ENCODE results near the gene ULBP3.

DNA sequence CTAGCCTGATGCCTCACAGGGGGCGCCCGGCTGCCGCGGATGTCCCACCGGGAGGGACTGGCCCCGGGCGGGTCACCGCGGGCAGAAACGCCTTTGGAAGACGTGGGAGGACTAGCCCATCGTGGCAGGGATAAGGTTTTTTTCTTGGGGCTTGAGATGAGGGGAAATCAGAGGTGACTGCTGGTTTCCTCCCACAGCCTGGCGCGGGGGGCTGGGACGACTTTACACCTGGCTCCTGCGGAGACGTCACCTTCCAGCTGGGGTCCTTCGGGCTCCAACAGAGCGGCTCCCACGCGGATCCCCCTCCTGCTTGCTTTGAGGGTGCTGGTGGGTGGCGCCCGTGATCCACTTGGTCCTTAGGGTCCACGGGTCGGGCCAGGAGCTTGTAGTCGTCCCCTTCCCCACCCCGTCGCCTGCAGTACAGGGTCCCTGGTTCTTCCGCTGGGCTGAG lies 11.4 kb downstream of the ULBP3 start:
- TF ChIP-seq, protein P1, sequence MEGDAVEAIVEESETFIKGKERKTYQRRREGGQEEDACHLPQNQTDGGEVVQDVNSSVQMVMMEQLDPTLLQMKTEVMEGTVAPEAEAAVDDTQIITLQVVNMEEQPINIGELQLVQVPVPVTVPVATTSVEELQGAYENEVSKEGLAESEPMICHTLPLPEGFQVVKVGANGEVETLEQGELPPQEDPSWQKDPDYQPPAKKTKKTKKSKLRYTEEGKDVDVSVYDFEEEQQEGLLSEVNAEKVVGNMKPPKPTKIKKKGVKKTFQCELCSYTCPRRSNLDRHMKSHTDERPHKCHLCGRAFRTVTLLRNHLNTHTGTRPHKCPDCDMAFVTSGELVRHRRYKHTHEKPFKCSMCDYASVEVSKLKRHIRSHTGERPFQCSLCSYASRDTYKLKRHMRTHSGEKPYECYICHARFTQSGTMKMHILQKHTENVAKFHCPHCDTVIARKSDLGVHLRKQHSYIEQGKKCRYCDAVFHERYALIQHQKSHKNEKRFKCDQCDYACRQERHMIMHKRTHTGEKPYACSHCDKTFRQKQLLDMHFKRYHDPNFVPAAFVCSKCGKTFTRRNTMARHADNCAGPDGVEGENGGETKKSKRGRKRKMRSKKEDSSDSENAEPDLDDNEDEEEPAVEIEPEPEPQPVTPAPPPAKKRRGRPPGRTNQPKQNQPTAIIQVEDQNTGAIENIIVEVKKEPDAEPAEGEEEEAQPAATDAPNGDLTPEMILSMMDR (conservative IDR thresholded peaks at IDR 0.05; ENCODE audit: low read depth, low read length), result no peak
- no peak for TF ChIP-seq POLR2A (IDR thresholded peaks at IDR 0.05; ENCODE audit: low read depth, low read length)
- no peak for TF ChIP-seq RCOR1 (IDR thresholded peaks at IDR 0.05; ENCODE audit: insufficient replicate concordance, low read length)
